ENCODE data around the gene SAMD10.

Gene SAMD10

DNA sequence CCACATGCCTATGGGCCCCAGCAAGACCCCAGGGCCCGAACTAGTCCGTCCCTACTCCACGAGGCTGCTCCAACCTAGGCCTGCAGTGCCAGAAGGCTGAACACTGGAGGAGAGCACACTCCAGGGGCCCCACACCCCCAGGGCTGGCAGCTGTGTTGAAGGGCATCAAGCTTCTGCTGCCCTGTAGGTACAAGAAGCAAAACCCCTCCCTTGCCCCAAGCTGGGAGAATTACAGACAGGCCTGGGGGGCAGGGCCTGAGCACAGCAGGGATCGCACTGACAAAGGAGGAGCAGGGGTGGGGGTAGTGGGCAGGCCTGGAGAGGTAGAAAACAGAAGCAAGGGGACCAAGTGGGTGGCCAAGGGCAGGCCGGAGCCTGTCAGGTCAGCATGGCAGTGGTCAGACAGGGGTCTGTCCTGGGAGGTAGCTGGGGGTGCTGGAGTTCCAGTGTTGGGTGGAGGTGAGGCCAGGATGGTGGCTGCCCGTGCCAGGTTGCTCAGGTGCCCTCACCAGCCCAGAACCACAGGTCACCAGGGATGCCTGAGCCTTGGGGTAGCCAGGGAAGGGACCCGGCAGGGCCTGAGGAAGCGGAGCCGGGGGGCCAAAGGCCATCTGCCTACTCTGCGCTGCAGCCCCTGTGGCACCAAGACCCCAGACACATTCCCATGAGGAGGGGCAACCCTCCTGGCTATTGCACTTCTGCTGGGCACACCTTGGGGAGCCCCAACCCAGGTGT, 20.3 kb downstream of the SAMD10 start (continued):
- TF ChIP-seq, protein P1, sequence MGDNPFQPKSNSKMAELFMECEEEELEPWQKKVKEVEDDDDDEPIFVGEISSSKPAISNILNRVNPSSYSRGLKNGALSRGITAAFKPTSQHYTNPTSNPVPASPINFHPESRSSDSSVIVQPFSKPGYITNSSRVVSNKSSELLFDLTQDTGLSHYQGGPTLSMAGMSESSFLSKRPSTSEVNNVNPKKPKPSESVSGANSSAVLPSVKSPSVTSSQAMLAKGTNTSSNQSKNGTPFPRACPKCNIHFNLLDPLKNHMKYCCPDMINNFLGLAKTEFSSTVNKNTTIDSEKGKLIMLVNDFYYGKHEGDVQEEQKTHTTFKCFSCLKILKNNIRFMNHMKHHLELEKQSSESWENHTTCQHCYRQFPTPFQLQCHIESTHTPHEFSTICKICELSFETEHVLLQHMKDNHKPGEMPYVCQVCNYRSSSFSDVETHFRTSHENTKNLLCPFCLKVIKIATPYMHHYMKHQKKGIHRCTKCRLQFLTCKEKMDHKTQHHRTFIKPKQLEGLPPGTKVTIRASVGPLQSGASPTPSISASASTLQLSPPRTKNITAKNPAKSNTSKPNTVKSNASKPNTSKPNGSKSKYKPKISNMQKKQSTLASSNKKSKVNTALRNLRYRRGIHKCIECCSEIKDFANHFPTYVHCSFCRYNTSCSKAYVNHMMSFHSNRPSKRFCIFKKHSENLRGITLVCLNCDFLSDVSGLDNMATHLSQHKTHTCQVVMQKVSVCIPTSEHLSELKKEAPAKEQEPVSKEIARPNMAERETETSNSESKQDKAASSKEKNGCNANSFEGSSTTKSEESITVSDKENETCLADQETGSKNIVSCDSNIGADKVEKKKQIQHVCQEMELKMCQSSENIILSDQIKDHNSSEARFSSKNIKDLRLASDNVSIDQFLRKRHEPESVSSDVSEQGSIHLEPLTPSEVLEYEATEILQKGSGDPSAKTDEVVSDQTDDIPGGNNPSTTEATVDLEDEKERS (tag by site-specific recombination; IDR thresholded peaks at IDR 0.05) = no peak
- no peak for TF ChIP-seq ZNF121 (tag by site-specific recombination; IDR thresholded peaks at IDR 0.05)
- TF ChIP-seq GLIS1 (tag by site-specific recombination; IDR thresholded peaks at IDR 0.05) = peak; percentile 97
- TF ChIP-seq KLF8 (tag by site-specific recombination; IDR thresholded peaks at IDR 0.05) = no peak
- TF ChIP-seq, protein P2, sequence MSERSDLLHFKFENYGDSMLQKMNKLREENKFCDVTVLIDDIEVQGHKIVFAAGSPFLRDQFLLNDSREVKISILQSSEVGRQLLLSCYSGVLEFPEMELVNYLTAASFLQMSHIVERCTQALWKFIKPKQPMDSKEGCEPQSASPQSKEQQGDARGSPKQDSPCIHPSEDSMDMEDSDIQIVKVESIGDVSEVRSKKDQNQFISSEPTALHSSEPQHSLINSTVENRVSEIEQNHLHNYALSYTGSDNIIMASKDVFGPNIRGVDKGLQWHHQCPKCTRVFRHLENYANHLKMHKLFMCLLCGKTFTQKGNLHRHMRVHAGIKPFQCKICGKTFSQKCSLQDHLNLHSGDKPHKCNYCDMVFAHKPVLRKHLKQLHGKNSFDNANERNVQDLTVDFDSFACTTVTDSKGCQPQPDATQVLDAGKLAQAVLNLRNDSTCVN (tag by site-specific recombination; optimal IDR thresholded peaks at IDR 0.05) = no peak
- TF ChIP-seq, protein P3, sequence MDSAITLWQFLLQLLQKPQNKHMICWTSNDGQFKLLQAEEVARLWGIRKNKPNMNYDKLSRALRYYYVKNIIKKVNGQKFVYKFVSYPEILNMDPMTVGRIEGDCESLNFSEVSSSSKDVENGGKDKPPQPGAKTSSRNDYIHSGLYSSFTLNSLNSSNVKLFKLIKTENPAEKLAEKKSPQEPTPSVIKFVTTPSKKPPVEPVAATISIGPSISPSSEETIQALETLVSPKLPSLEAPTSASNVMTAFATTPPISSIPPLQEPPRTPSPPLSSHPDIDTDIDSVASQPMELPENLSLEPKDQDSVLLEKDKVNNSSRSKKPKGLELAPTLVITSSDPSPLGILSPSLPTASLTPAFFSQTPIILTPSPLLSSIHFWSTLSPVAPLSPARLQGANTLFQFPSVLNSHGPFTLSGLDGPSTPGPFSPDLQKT (IDR thresholded peaks at IDR 0.05; ENCODE audit: borderline replicate concordance, low read depth, low read length) = no peak
- TF ChIP-seq EGR2 (tag by site-specific recombination; IDR thresholded peaks at IDR 0.05; ENCODE audit: low read depth) = peak; percentile 54
- peak; percentile 58; the same call in 1 of the 2 replicates for TF ChIP-seq ZBTB20 (tag by site-specific recombination; IDR thresholded peaks at IDR 0.05)
- TF ChIP-seq, protein P4, sequence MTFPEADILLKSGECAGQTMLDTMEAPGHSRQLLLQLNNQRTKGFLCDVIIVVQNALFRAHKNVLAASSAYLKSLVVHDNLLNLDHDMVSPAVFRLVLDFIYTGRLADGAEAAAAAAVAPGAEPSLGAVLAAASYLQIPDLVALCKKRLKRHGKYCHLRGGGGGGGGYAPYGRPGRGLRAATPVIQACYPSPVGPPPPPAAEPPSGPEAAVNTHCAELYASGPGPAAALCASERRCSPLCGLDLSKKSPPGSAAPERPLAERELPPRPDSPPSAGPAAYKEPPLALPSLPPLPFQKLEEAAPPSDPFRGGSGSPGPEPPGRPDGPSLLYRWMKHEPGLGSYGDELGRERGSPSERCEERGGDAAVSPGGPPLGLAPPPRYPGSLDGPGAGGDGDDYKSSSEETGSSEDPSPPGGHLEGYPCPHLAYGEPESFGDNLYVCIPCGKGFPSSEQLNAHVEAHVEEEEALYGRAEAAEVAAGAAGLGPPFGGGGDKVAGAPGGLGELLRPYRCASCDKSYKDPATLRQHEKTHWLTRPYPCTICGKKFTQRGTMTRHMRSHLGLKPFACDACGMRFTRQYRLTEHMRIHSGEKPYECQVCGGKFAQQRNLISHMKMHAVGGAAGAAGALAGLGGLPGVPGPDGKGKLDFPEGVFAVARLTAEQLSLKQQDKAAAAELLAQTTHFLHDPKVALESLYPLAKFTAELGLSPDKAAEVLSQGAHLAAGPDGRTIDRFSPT (tag by site-specific recombination; IDR thresholded peaks at IDR 0.05) = peak; percentile 74
- TF ChIP-seq ZNF423 (tag by site-specific recombination; IDR thresholded peaks at IDR 0.05) = no peak
- TF ChIP-seq, protein P5, sequence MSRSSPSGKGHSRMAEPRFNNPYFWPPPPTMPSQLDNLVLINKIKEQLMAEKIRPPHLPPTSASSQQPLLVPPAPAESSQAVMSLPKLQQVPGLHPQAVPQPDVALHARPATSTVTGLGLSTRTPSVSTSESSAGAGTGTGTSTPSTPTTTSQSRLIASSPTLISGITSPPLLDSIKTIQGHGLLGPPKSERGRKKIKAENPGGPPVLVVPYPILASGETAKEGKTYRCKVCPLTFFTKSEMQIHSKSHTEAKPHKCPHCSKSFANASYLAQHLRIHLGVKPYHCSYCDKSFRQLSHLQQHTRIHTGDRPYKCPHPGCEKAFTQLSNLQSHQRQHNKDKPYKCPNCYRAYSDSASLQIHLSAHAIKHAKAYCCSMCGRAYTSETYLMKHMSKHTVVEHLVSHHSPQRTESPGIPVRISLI (tag by site-specific recombination; IDR thresholded peaks at IDR 0.05) = no peak
- no peak for TF ChIP-seq ZFP3 (tag by site-specific recombination; IDR thresholded peaks at IDR 0.05; ENCODE audit: low read depth)
- no peak for TF ChIP-seq ZNF223 (tag by site-specific recombination; IDR thresholded peaks at IDR 0.05)
- TF ChIP-seq ZFP41 (tag by site-specific recombination; IDR thresholded peaks at IDR 0.05; ENCODE audit: borderline replicate concordance) = no peak
- TF ChIP-seq, protein P6, sequence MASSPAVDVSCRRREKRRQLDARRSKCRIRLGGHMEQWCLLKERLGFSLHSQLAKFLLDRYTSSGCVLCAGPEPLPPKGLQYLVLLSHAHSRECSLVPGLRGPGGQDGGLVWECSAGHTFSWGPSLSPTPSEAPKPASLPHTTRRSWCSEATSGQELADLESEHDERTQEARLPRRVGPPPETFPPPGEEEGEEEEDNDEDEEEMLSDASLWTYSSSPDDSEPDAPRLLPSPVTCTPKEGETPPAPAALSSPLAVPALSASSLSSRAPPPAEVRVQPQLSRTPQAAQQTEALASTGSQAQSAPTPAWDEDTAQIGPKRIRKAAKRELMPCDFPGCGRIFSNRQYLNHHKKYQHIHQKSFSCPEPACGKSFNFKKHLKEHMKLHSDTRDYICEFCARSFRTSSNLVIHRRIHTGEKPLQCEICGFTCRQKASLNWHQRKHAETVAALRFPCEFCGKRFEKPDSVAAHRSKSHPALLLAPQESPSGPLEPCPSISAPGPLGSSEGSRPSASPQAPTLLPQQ (tag by site-specific recombination; IDR thresholded peaks at IDR 0.05) = peak; percentile 26; the same call in 1 of the 2 replicates
- TF ChIP-seq ZNF791 (tag by site-specific recombination; IDR thresholded peaks at IDR 0.05) = no peak
- no peak; the same call in 1 of the 2 replicates for TF ChIP-seq WT1 (tag by site-specific recombination; IDR thresholded peaks at IDR 0.05)
- TF ChIP-seq MZF1 (tag by site-specific recombination; IDR thresholded peaks at IDR 0.05; ENCODE audit: borderline replicate concordance) = no peak
- peak; percentile 33 for TF ChIP-seq SP2 (tag by site-specific recombination; IDR thresholded peaks at IDR 0.05)
- no peak for TF ChIP-seq ZNF138 (tag by site-specific recombination; IDR thresholded peaks at IDR 0.05; ENCODE audit: borderline replicate concordance)
- no peak for TF ChIP-seq ZNF610 (tag by site-specific recombination; IDR thresholded peaks at IDR 0.05; ENCODE audit: borderline replicate concordance)
- no peak for TF ChIP-seq ZNF560 (tag by site-specific recombination; IDR thresholded peaks at IDR 0.05; ENCODE audit: borderline replicate concordance)
- TF ChIP-seq, protein P7, sequence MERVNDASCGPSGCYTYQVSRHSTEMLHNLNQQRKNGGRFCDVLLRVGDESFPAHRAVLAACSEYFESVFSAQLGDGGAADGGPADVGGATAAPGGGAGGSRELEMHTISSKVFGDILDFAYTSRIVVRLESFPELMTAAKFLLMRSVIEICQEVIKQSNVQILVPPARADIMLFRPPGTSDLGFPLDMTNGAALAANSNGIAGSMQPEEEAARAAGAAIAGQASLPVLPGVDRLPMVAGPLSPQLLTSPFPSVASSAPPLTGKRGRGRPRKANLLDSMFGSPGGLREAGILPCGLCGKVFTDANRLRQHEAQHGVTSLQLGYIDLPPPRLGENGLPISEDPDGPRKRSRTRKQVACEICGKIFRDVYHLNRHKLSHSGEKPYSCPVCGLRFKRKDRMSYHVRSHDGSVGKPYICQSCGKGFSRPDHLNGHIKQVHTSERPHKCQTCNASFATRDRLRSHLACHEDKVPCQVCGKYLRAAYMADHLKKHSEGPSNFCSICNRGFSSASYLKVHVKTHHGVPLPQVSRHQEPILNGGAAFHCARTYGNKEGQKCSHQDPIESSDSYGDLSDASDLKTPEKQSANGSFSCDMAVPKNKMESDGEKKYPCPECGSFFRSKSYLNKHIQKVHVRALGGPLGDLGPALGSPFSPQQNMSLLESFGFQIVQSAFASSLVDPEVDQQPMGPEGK (tag by site-specific recombination; IDR thresholded peaks at IDR 0.05) = no peak; the same call in 1 of the 2 replicates
- peak; percentile 40; the same call in 1 of the 2 replicates for TF ChIP-seq ZNF600 (tag by site-specific recombination; IDR thresholded peaks at IDR 0.05)
- TF ChIP-seq KLF16 (tag by site-specific recombination; IDR thresholded peaks at IDR 0.05) = no peak
- TF ChIP-seq ZFP69B (tag by site-specific recombination; IDR thresholded peaks at IDR 0.05) = no peak; the same call in 1 of the 2 replicates
- TF ChIP-seq ZNF114 (tag by site-specific recombination; IDR thresholded peaks at IDR 0.05) = no peak
